Aorta (tissue), 5 donors: Measurements from ENCODE around the gene ANKRD65. TPM values are rescaled to one million over a fixed set of nuclear protein-coding genes. Genes with fewer than 3 reads are reported as not detected.
"Not testable (repeated sequence)": the region's sequence is repeated elsewhere in the genome, so short reads cannot be mapped to it uniquely, and the experiment has no call there.

Experiments used
- ATAC-seq: fragments of 200-7000 bp; cut with Tn5 transposase; one replicate; pipeline ENCODE4 v1.9.1; 2022; ENCODE audit warnings: moderate library complexity; ENCODE audit not compliant: low FRiP score
- DNase-seq, 2 donors: peaks; one replicate each; pipeline ENCODE4 v3.0.0-alpha.2; 2020
- H3K27ac ChIP-seq, 2 donors: one replicate each; pipeline ENCODE4 v1.5.1; 2013; ENCODE audit warnings: low read length in 2 of 2, mild to moderate bottlenecking in 2 of 2, moderate library complexity in 2 of 2, control low read depth in 1 of 2, inconsistent platforms in 1 of 2, low read depth in 1 of 2
- H3K27me3 ChIP-seq, 2 donors: one replicate each; pipeline ENCODE4 v1.6.1; 2013; ENCODE audit warnings: control low read depth in 1 of 2, low read length in 1 of 2, mild to moderate bottlenecking in 1 of 2, moderate library complexity in 1 of 2; ENCODE audit not compliant: insufficient read depth in 2 of 2, control insufficient read depth in 1 of 2
- H3K36me3 ChIP-seq, 2 donors: one replicate each; pipeline ENCODE4 v1.6.1; 2013; ENCODE audit warnings: control low read depth in 1 of 2, low read length in 1 of 2, mild to moderate bottlenecking in 1 of 2; ENCODE audit not compliant: insufficient read depth in 2 of 2, control insufficient read depth in 1 of 2
- H3K4me1 ChIP-seq, 2 donors: one replicate each; pipeline ENCODE4 v1.6.1; 2013; ENCODE audit warnings: low read length in 2 of 2, control low read depth in 1 of 2, mild to moderate bottlenecking in 1 of 2, moderate library complexity in 1 of 2; ENCODE audit not compliant: insufficient read depth in 2 of 2, control insufficient read depth in 1 of 2
- H3K4me3 ChIP-seq, 2 donors: one replicate each; pipeline ENCODE4 v1.5.1; 2013; ENCODE audit warnings: low read length in 2 of 2, control low read depth in 1 of 2, mild to moderate bottlenecking in 1 of 2
- H3K9me3 ChIP-seq: one replicate; pipeline ENCODE4 v1.6.1; 2013; ENCODE audit warnings: mild to moderate bottlenecking, low read length; ENCODE audit not compliant: control insufficient read depth
- WGBS, 2 donors: extraction: QIAGEN DNeasy Blood & Tissue Kit; methylation state at CpG; one replicate each; pipeline ENCODE4 v1.1.7; 2013; 5-methylcytosine and 5-hydroxymethylcytosine counted together
- intact Hi-C, 2 donors: fragments of 100-400 bp; cut with DNase I; formaldehyde crosslinking; loops; one replicate each; pipeline versions ENCODE4 v1.14.2 to v1.15.0; 2022
- polyA plus RNA-seq, 2 donors: library from polyadenylated mRNA; stranded (reverse); fragments of 200-250 nt; gene quantifications; one replicate each; pipeline ENCODE4 v1.2.3, GENCODE V29; 2013
- total RNA-seq, 2 donors: library from RNA; stranded (reverse); fragmentation: NEBNext Ultra II Directional; extraction: Animal tissue kit (Norgen Biotek cat#: 25700); gene quantifications; one replicate each; pipeline ENCODE4 v1.2.1, GENCODE V29; 2021
- donor health status: healthy with polysubstance abuse.
- donor health status: Bipolar disorder and iron deficiency.
- donor health status: DM: no; HTN: no; CAD: no.
- donor health status: DM: no; HTN: no; CAD: no.
- donor health status: DM: yes; HTN: yes; CAD: no.

The ANKRD65 gene
- total and polyA plus RNA-seq, 4 donors: 0.13 to 6.9 (median 1.5) TPM; not detected in 1

DNA sequence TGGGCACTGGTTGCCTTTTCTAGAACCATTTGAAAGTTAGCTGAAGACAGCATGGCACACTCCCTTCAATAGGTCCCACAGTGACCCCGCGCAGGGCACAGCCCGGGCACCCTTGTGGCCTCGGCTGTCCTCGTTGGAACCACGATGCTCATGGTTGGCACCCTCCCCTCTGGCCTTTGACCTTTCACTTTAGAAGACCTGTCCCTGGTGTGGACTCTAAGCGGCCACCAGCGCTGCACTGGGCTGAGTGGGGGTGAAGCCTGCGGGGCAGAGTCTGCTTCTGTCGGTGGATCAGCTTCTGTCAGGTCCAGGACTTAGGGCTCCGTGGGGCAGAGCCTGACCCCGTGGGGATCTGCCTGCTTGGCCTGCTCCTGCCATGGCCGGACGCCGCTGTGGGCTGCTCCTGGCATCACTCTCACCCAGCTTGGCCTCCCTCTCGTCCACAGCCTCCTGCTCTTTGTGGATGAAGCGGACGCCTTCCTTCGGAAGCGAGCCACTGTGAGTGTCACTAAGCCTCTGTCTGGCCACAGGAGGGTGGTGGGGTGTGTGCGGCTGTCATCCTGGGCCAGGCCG is 35.7 kb upstream of the ANKRD65 start:
- H3K4me3 ChIP-seq, DNase-seq, intact Hi-C loops, H3K4me1 ChIP-seq, H3K9me3 ChIP-seq, ATAC-seq, H3K36me3 ChIP-seq, H3K27me3 ChIP-seq, H3K27ac ChIP-seq: not testable (repeated sequence)
- WGBS, 2 donors: 86% methylated on average over 17 to 19 of the region's 22 CpGs

DNA sequence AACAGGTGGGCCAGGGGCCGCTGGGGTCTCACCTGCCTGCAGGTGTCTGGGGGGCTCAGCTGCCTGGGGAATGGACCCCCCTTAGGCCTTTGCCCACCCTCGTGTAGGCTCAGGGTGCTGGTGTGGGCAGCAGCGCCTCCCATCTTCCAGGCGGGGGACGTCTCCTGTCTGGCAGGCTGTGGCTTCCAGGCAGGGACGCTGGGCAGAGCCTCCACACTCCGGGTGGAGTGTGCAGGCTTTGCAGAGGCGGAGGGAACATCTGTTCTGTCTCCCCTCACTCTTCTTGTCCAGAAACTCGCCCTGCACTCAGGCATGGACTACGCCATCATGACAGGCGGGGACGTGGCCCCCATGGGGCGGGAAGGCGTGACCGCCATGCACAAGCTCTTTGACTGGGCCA is 34.9 kb upstream of the ANKRD65 start:
- 63 to 100% methylated on average over 1 to 4 of the region's 15 CpGs for WGBS, 2 donors

GRCh38 chr1:1455366-1455884 is 34.3 kb upstream of the ANKRD65 start:
- DNase-seq: no peak
- Histone ChIP-seq H3K4me3 (no peak overlapping the region), H3K4me1 (no peaks in the 10 kb centered on the region), H3K9me3 (no peaks in the 10 kb centered on the region), H3K27me3 (no peaks in the 10 kb centered on the region), H3K27ac (no peak overlapping the region), H3K36me3 (no peaks in the 10 kb centered on the region)
- intact Hi-C loops: no loop called here
- 86 to 94% methylated on average over 26 to 30 of the region's 30 CpGs for WGBS, 2 donors
- ATAC-seq: no peak

More for the DNA sequence above, 34.9 kb upstream of the ANKRD65 start:
- intact Hi-C loops, H3K9me3 ChIP-seq, ATAC-seq, H3K4me1 ChIP-seq, DNase-seq, H3K36me3 ChIP-seq, H3K27ac ChIP-seq, H3K4me3 ChIP-seq, H3K27me3 ChIP-seq: not testable (repeated sequence)

DNA sequence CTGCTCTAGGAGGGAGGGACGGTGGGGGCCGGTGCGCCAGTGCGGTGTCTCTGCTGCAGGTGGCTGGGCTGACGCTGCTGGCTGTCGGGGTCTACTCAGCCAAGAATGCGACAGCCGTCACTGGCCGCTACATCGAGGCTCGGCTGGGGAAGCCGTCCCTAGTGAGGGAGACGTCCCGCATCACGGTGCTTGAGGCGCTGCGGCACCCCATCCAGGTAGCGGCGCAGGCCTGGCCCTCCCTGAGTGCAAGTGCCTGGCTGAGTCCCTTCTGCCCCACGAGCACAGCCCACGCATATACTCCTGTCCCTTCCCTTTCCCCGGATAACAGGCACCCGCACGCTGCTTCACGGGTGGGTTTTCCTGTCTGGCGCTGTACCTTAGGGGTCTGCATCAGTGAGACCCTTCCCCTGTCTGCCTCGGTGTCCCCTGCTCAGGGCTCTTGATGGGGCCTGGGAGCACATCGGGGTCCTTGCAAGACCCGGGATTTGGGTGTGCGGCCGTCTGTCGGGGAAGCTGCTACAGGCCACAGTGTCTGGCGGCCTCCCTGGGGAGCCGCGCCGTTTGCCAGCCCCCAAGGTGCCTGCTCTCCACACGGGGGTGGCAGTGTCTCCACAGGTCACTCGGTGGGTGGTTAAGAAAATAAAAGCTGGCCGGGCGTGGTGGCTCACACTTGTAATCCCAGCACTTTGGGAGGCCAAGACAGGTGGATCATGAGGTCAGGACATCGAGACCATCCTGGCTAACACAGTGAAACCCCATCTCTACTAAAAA is 33.4 kb upstream of the ANKRD65 start:
- H3K4me3 ChIP-seq, H3K36me3 ChIP-seq, H3K27me3 ChIP-seq, H3K4me1 ChIP-seq, ATAC-seq, DNase-seq, H3K9me3 ChIP-seq, intact Hi-C loops, H3K27ac ChIP-seq: not testable (repeated sequence)
- WGBS, 2 donors: 69 to 75% methylated on average over 28 to 38 of the region's 41 CpGs

GRCh38 chr1:1452882-1453281 is 31.8 kb upstream of the ANKRD65 start:
- no peak overlapping the region for H3K4me3 ChIP-seq
- H3K36me3 ChIP-seq: no peaks in the 10 kb centered on the region
- H3K4me1 ChIP-seq: no peaks in the 10 kb centered on the region
- DNase-seq: no peak
- intact Hi-C loops: no loop called here
- H3K9me3 ChIP-seq: no peaks in the 10 kb centered on the region
- 92 to 93% methylated on average over 16 of the region's 16 CpGs for WGBS, 2 donors
- H3K27me3 ChIP-seq: no peaks in the 10 kb centered on the region
- no peak for ATAC-seq
- no peak overlapping the region for H3K27ac ChIP-seq

- ATAC-seq, H3K27ac ChIP-seq, H3K9me3 ChIP-seq, H3K36me3 ChIP-seq, intact Hi-C loops, DNase-seq, H3K4me3 ChIP-seq, H3K4me1 ChIP-seq, H3K27me3 ChIP-seq: not testable (repeated sequence)
- WGBS, 2 donors: 75% methylated on average over 8 of the region's 8 CpGs
Observed at GRCh38 chr1:1452365-1452739, 31.3 kb upstream of the ANKRD65 start.

DNA sequence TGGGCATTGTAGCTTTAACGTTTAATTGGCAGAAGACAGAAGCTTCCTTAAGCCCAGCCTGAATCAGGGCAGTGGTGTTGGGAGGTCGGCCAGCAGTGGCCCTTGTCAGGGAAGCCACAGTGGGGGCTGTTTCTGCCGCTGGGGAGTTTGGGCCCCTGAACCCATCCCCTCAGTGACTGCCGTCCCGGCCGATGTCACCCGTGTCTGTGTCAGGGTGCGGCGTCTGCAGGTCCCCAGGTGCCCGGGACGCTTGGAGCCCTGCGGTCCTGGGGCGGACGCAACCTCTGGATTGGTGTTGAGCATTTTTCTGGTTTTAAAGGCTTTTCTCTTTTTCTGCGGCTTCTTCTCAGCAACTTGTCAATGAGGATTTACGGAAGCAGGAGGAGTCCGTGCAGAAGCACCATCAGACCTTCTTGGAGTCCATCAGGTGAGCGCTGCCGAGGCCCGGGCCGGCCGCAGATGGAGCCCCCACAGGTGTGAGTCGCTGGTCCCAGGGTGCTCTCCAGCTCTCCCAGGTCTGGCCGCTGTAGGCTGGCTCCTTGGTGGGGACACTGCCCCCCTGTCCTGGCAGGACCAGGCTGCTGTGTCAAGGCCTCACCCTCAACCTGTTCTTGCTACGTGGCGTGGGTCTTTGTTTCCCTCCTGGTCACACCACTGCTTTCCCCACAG is 30.8 kb upstream of the ANKRD65 start:
- H3K27me3 ChIP-seq: no peaks in the 10 kb centered on the region
- intact Hi-C loops: no loop called here
- H3K9me3 ChIP-seq: no peaks in the 10 kb centered on the region
- DNase-seq: no peak
- no peak overlapping the region for H3K4me3 ChIP-seq
- 88 to 91% methylated on average over 26 of the region's 26 CpGs for WGBS, 2 donors
- ATAC-seq: no peak
- no peak overlapping the region for H3K27ac ChIP-seq
- no peaks in the 10 kb centered on the region for H3K36me3 ChIP-seq
- H3K4me1 ChIP-seq: no peaks in the 10 kb centered on the region

DNA sequence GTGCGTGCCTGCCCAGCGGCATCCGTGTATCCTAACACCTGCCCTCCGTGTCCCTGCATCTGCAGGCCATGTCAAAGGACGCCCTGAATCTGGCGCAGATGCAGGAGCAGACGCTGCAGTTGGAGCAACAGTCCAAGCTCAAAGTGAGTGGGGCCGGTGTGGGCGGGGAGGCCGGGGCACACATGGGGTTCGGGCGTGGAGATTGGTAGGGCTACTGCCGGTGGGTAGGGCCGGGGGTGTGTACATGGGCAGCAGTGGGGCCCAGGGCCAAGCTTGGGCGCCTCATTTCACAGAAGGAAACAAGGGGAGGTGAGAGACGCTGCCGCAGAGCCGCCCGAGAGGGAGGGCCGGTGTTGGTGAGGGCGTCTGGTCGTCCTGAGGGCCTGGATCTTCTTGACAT is 29.5 kb upstream of the ANKRD65 start:
- H3K27me3 ChIP-seq, H3K4me1 ChIP-seq, ATAC-seq, DNase-seq, H3K27ac ChIP-seq, H3K9me3 ChIP-seq, H3K36me3 ChIP-seq, intact Hi-C loops, H3K4me3 ChIP-seq: not testable (repeated sequence)
- 86 to 88% methylated on average over 22 of the region's 22 CpGs for WGBS, 2 donors
